Left lobe of liver (tissue), 1 donor: Measurements from ENCODE around the gene ZNF835. TPM values are rescaled to one million over a fixed set of nuclear protein-coding genes. Genes with fewer than 3 reads are reported as not detected.

Source experiments
- total RNA-seq: library from RNA; stranded (reverse); gene quantifications from one replicate; pipeline ENCODE4 v1.2.1, GENCODE V29; 2021
- donor health status: DM: no; HTN: yes; CAD: no.

Gene ZNF835
- total RNA-seq, 1 donor from 2014 or later = 0.58 TPM

Other genes with a start within 250 kb of the ZNF835 start
- 0.63 TPM for gene ZNF667, start 194.4 kb downstream of the ZNF835 start, total RNA-seq
- gene ZNF471, start 163.9 kb downstream of the ZNF835 start, total RNA-seq = 1.3 TPM
- 0.45 TPM for gene ZFP28, start 132.8 kb downstream of the ZNF835 start, total RNA-seq
- gene ZNF470, start 104.3 kb downstream of the ZNF835 start, total RNA-seq = 2.7 TPM
- 1.8 TPM for gene ZNF71, start 76.5 kb downstream of the ZNF835 start, total RNA-seq
- gene SMIM17, start 28.6 kb downstream of the ZNF835 start, total RNA-seq = not detected
- gene PEG3, start 169.0 kb upstream of the ZNF835 start, total RNA-seq = 11.8 TPM
- not detected for gene ZIM2, start 169.0 kb upstream of the ZNF835 start, total RNA-seq